HAP-1 (cell line): ENCODE measurements around the gene SPRED3.
"Not testable (repeated sequence)": the region's sequence is repeated elsewhere in the genome, so short reads cannot be mapped to it uniquely, and the experiment has no call there.

ENCODE experiments used
- DNase-seq, 2 experiments: peaks; one replicate each; pipeline ENCODE4 v3.0.0-alpha.2; 2016 to 2020; ENCODE audit warnings: low spot score in 2 of 2
- H3K27me3 ChIP-seq: fragments of 250-450 bp; sonication (Bioruptor Pico); 2 replicates; pipeline ENCODE4 v1.5.1; 2020; ENCODE audit warnings: low read depth, mild to moderate bottlenecking, moderate library complexity
- H3K36me3 ChIP-seq: fragments of 250-450 bp; sonication (Bioruptor Pico); replicated peaks from 2 replicates; pipeline ENCODE4 v1.5.1; 2020; ENCODE audit warnings: mild to moderate bottlenecking
- H3K4me1 ChIP-seq: fragments of 250-450 bp; sonication (Bioruptor Pico); 2 replicates; pipeline ENCODE4 v1.5.1; 2020; ENCODE audit warnings: mild to moderate bottlenecking
- H3K4me3 ChIP-seq: fragments of 250-450 bp; sonication (Bioruptor Pico); 2 replicates; pipeline ENCODE4 v1.5.1; 2020; ENCODE audit warnings: mild to moderate bottlenecking, moderate library complexity
- H3K9me3 ChIP-seq: fragments of 250-450 bp; sonication (Bioruptor Pico); 2 replicates; pipeline ENCODE4 v1.5.1; 2020; ENCODE audit warnings: mild to moderate bottlenecking, moderate library complexity
- in situ Hi-C: fragments of 300-500 bp; cut with MboI; formaldehyde crosslinking; loops from 3 replicates; pipeline ENCODE4 v1.14.3; 2020; ENCODE audit warnings: low sequenced_read_pairs, inconsistent platforms, mixed read lengths

SPRED3 gene, protein sequence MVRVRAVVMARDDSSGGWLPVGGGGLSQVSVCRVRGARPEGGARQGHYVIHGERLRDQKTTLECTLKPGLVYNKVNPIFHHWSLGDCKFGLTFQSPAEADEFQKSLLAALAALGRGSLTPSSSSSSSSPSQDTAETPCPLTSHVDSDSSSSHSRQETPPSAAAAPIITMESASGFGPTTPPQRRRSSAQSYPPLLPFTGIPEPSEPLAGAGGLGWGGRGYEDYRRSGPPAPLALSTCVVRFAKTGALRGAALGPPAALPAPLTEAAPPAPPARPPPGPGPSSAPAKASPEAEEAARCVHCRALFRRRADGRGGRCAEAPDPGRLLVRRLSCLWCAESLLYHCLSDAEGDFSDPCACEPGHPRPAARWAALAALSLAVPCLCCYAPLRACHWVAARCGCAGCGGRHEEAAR

DNA sequence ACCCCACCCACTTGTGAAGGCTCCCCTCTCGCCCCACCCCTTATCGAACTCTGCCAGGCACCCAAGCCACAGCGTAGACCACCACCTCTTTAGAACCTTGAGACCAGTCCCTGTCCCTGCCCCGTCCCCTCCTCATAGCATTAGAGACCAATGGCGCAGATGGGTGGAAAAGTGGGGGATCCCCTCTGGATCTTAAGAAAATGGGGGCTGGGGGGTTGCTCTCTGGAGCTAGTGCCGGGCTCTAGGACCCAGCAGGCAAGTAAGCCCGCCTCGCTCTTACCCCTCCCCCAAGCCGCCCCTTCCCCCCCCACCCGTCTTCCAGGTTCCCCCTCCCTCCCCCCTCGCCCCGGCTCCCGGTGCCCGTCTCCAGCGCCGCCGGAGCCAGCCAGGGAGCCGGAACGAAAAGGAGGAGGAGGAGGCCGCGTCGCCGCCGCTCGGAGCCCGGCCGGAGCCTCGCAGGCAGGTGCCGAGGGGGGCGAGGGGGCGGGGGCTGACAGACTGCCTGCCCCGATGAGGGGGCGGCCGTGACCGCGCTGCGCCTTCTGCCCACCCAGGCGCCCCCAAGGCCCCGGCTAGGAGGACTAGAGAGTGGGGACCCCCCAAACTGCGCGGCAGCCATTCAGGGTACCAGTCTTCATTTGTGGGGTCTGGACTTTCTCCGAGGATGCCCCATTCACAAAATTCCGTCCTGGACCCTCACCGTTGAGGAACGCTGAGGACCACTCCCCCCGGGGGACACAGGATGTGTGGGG, at the start of gene SPRED3:
TSS of gene SPRED3 (plus strand) at position 349 of the 752 bp plus-strand sequence. CDS start 1,606 bp downstream, outside the sequence.
- Histone ChIP-seq H3K9me3 (no peaks in the 10 kb centered on the region), H3K36me3 (peaks cover 3% of the 10 kb centered on the region), H3K4me1 (peaks cover 6% of the 10 kb centered on the region), H3K27me3 (no peaks in the 10 kb centered on the region), H3K4me3 (peak within 1 kb of the TSS; percentile 44)
- in situ Hi-C loops, result no loop called here
- DNase-seq, result peak in 1 of 2 experiments; percentile 76

DNA sequence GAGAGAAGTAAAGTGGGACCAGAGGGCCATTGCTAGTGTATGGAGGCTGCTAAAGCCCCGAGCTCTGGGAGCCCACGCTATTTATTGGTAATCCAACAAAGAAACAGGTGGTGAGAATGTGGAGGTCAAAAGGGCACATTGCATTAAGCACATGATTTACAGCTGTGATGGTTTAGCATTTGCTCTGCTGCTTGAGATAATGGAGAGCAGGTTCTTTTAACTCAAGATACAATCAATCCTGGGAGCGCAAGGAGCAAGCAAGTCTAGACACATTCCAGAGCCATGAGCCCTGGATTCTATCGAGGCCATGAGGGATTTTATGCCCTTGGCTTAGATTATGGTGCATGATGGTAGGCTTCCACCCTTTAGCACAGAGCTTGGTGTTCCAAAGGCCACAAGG, 49.5 kb upstream of the SPRED3 start:
- peak; percentile 49 to 74 for DNase-seq
- H3K4me3 ChIP-seq, result peak overlapping the region; percentile 11
- H3K9me3 ChIP-seq, H3K27me3 ChIP-seq, H3K36me3 ChIP-seq: not testable (repeated sequence)
- in situ Hi-C loops, result loop anchor here (10.0 kb wide), 1 partner anchor 444 kb away; no protein-coding TSS in a partner anchor
- H3K4me1 ChIP-seq, result peaks cover 25% of the 10 kb centered on the region

DNA sequence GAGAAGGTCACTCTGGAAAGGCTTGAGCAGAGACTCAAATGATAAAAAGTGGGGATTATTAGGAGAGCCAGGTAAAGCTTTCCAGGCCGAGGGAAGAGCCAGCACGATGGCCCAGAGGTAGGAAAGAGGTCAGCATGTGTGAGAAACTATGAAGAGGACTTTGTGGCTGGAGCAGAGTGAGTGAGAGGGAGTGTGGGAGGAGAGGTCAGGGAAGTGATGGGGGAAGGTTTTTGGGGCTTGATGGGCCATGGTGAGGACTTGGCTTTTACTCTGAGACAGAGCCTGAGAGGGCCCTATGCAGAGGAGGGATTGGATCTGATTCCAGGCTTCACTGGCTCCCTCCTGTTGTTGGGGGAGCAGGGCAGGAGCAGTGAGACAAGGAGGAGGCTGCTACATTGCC, 47.6 kb upstream of the SPRED3 start:
- Histone ChIP-seq H3K9me3 (no peaks in the 10 kb centered on the region), H3K4me3 (no peak overlapping the region), H3K27me3 (no peaks in the 10 kb centered on the region), H3K36me3 (peaks cover 8% of the 10 kb centered on the region), H3K4me1 (peaks cover 25% of the 10 kb centered on the region)
- in situ Hi-C loops, result no loop called here
- DNase-seq, result no peak

DNA sequence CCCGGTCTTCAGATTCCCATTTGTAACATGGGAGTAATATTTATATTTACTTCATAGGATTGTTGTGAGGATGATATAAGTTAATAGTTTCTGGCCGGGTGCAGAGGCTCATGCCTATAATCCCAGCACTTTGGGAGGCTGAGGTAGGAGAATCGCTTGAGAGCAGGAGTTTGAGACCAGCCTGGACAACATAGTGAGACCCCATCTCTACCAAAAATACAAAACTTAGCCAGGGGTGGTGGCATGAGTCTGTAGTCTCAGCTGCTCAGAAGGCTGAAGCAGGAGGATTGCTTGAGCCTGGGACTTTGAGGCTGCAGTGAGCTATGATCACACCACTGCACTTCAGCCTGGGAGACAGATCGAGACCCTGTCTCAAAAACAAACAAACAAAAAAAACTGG, 41.7 kb upstream of the SPRED3 start:
- H3K9me3 ChIP-seq, result no peaks in the 10 kb centered on the region
- in situ Hi-C loops, result no loop called here
- H3K4me3 ChIP-seq, result no peak overlapping the region
- no peaks in the 10 kb centered on the region for H3K27me3 ChIP-seq
- H3K36me3 ChIP-seq, result 0 out of 2 replicates have a peak, but pooled peaks cover 3% of the 10 kb centered on the region
- no peaks in the 10 kb centered on the region for H3K4me1 ChIP-seq
- DNase-seq, result no peak

DNA sequence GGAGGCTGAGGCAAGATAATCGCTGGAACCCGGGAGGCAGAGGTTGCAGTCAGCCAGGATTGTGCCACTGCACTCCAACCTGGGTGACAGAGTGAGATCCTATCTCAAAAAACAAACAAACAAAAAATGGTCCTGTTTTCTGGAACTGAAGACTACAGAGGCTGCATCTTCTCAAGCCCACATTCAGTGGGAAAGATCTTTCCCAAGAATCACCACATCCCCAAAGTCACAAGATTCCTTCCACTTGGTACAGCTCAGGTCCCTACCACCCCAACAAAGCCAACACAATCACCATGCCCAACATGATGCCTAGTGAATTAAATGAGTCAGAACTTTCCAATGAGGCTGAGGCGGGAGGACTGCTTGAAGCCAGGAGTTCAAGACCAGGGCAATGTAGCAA, 37.6 kb upstream of the SPRED3 start:
- H3K9me3 ChIP-seq, result no peaks in the 10 kb centered on the region
- in situ Hi-C loops, result no loop called here
- 0 out of 2 replicates have a peak, but pooled peaks cover under 1% of the 10 kb centered on the region for H3K36me3 ChIP-seq
- H3K4me1 ChIP-seq, result no peaks in the 10 kb centered on the region
- DNase-seq, result no peak
- no peaks in the 10 kb centered on the region for H3K27me3 ChIP-seq
- H3K4me3 ChIP-seq, result no peak overlapping the region

DNA sequence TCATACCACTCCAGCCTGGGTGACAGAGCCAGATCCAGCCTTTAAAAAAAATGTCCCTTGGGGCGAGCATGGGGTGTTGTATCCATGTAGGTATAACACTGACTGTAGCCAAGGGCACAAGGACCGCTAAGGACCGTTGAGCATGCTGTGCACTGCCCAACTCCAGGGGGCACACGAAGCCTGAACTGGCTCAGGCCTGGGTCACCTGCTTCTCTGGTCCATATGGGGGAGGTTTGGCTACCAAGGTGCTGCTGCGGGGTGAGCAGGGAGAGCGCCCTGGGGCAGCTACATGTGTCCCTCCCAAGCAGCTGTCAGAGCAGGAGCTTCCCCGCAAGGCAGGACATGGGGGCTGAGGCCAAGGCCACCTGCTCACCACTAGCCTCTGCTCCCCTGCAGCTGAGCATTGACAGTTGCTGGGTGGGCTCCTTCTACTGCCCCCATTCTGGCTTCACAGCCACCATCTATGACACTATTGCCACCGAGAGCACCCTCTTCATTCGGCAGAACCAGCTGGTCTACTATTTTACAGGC, 36.6 kb upstream of the SPRED3 start:
- Histone ChIP-seq H3K27me3 (no peaks in the 10 kb centered on the region), H3K9me3 (no peaks in the 10 kb centered on the region), H3K4me1 (no peaks in the 10 kb centered on the region), H3K4me3 (no peak overlapping the region), H3K36me3 (no peaks in the 10 kb centered on the region)
- in situ Hi-C loops, result no loop called here
- DNase-seq, result no peak

DNA sequence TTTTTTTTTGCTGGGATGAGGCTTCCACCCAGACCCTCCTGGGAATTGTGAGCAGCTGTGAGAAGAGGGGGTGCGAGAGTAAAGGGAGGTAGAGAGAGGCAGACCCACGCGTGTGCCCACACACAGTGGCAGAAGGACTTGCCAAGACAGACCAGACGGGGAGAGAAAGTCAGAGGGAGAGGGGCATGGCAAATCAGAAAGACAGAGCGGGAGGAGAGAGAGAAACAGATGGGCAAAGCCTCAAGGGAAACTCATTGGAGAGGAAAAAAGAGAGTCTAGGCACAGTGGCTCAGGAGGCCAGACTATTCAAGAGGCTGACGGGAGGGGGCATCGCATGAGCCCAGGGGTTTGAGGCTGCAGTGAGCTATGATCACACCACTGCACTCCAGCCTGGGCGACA, 35.9 kb upstream of the SPRED3 start:
- DNase-seq, result no peak

DNA sequence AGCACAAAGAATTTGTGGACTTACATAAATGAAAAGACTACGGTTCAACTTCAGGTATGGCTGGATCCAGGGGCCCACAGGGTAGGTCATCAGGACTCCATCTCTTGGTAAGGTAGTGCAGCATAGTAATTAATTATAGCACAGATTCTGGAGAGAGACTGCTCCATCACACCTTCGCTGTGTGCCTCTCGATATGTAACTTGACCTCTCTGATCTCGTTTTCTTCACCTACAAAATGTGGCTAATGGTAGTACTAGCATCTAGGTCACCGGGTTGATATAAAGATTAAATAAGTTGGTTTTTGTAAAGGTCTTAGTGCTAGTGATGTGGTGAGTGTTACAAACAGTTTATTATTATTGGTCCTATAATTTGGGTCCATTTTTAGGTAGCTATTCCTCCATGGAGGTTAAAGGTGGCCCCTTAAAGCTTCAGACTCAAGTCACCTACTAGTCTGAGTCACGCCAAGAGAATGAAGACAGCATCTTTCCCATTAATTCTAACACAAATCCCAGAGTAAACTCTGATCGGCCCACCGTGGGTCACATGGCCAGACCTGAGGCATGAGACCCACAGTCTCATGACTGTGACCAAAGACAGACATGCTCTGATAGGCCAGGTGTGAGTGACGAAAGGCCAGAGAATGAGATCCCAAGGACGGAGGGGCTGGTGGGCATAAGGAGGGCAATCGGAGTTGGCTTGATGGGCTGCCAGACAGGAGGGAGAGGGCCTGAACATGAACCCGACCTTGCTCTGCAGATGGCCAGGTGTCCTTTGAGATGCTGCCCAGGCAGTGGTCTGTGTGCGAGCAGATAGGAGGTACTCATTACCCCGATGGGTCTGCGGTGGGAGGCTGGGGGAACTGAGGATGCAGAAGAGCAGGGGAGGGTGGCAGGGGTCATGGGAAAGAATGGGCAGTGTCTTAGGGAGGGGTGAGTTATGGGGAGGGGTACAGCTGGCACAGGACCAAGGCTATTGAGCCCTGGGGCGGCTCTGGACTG, 32.5 kb upstream of the SPRED3 start:
- 0 out of 2 replicates have a peak, but pooled peaks cover 2% of the 10 kb centered on the region for H3K4me1 ChIP-seq
- in situ Hi-C loops, result no loop called here
- peaks cover 9% of the 10 kb centered on the region; the same call in 1 of the 2 replicates for H3K27me3 ChIP-seq
- no peaks in the 10 kb centered on the region for H3K9me3 ChIP-seq
- DNase-seq, result no peak
- no peaks in the 10 kb centered on the region for H3K36me3 ChIP-seq
- no peak overlapping the region for H3K4me3 ChIP-seq

More for the DNA sequence above, 35.9 kb upstream of the SPRED3 start:
- in situ Hi-C loops, result no loop called here
- H3K4me3 ChIP-seq, result no peak overlapping the region
- no peaks in the 10 kb centered on the region for H3K4me1 ChIP-seq
- no peaks in the 10 kb centered on the region for H3K36me3 ChIP-seq
- no peaks in the 10 kb centered on the region for H3K9me3 ChIP-seq
- no peaks in the 10 kb centered on the region for H3K27me3 ChIP-seq

DNA sequence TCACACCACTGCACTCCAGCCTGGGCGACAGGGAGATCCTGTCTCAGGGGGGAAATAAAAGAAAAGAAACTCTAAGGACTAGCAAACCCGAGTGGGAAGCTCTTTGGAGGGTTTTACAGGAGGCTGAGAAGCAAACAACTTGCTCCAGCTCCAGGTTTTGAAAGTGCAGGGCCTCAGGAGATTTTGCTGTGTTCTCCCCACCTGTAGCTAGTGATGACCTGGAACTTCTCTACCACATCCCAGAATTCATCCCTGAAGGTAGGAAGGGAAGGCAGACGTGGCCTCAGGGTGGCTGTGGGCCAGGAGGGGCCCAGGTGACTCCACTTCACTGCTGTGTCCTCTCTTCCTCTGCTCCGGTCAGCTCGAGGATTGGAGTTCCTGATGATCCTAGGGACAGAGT, 30.4 kb upstream of the SPRED3 start:
- H3K9me3 ChIP-seq, result no peaks in the 10 kb centered on the region
- DNase-seq, result no peak
- H3K27me3 ChIP-seq, result peaks cover 9% of the 10 kb centered on the region; the same call in 1 of the 2 replicates
- H3K4me1 ChIP-seq, result peaks cover 9% of the 10 kb centered on the region
- no peak overlapping the region for H3K4me3 ChIP-seq
- H3K36me3 ChIP-seq, result no peaks in the 10 kb centered on the region
- in situ Hi-C loops, result no loop called here

DNA sequence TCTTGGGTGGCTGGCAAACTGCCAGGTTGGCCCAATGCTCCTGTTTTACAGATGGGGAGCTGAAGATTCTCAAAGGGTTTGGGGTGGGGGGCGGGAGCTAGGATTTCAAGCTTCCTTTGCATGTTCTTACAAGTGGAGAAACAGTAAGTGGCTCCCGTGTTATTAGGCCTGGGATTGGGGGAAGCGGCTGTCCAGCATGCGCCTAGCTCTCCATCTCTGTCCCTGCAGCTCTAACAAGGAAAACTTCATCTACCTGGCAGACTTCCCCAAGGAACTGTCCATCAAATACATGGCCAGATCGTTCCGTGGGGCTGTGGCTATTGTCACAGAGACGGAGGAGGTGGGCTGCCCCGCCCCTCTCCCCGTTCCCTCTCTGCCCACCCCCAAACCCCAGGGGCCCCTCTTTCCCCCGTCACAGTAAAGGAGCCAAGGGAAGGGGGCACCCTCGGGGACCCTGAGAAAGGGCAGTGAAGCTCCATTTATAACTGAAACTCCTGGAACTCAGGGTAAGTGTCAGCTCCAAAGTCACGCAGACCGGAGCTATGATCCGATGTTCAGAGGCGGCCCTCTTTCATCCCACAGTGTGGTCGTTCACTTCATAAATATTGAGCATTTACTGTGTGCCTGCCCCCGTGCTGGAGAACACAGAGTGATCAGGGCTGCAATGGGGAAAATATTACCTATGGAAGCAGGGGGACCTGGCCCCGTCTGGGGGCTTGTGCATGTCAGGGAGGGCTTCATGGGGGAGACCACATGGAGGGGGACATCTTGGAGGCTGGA, 29.1 kb upstream of the SPRED3 start:
- Histone ChIP-seq H3K9me3 (no peaks in the 10 kb centered on the region; the same call in 1 of the 2 replicates), H3K4me3 (no peak overlapping the region), H3K36me3 (no peaks in the 10 kb centered on the region), H3K27me3 (peaks cover 9% of the 10 kb centered on the region; the same call in 1 of the 2 replicates), H3K4me1 (peaks cover 11% of the 10 kb centered on the region)
- in situ Hi-C loops, result no loop called here
- no peak for DNase-seq

DNA sequence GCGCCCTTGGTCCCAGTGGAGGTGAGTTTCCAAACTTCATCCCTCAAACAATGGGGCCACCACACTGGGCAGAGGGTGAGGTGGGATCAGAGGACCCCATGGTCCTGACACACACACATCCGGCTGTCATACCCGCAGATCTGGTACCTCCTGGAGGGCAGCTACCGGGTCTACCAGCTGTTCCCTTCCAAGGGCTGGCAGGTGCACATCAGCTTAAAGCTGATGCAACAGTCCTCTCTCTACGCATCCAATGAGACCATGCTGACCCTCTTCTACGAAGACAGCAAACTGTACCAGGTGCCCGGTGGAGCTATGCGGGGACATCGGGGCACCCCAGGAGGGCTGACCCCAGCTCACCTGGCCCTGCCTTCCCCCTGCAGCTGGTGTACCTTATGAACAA, 28.1 kb upstream of the SPRED3 start:
- no peak overlapping the region for H3K4me3 ChIP-seq
- no peak for DNase-seq
- no peaks in the 10 kb centered on the region for H3K36me3 ChIP-seq
- peaks cover 4% of the 10 kb centered on the region for H3K9me3 ChIP-seq
- in situ Hi-C loops, result no loop called here
- H3K27me3 ChIP-seq, result peaks cover 9% of the 10 kb centered on the region; the same call in 1 of the 2 replicates
- H3K4me1 ChIP-seq, result peaks cover 11% of the 10 kb centered on the region

DNA sequence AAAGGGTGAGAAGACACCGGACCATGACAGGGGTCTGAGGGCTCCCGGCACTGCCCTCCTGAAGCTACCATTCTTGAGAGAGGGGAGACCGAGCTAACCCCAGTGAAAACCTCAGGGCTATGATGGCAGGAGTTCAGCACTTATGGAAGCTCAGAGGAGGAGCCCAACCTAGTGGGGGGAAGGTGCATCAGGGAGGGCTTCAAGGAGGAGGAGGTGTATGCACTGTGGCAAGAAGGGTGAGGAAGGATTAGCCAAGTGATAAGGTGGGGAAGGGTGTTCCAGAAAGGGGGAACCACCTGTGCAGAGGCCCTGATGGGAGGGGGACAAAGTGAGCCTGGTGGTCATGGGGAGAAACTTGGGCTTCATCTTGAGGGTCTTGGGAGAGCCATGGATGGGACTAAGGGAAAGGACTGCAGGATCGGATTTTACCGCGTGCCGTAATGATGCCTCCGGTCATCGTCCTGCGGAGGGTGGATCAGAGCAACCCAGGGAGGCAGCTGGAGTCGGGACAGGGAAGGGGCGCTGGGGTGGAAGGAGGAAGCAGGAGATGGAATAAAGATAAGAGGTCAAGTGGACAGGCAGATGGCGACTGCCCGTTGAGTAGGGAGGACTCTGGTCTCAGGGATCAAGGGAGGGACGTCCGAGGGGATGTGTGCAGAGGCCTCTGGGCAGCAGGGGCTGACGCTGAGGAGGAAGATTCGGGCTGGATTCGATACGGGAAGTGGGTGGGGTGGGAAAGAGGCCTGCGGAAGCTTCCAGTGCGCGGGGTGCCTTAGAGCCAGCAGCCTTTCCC, 27.5 kb upstream of the SPRED3 start:
- H3K27me3 ChIP-seq, result peaks cover 9% of the 10 kb centered on the region; the same call in 1 of the 2 replicates
- peaks cover 11% of the 10 kb centered on the region for H3K4me1 ChIP-seq
- no peaks in the 10 kb centered on the region for H3K36me3 ChIP-seq
- peak overlapping the region; percentile 40 for H3K4me3 ChIP-seq
- no peak for DNase-seq
- in situ Hi-C loops, result no loop called here
- peaks cover 4% of the 10 kb centered on the region for H3K9me3 ChIP-seq
